Measurements from ENCODE around the gene HAL. TPM values are rescaled to one million over a fixed set of nuclear protein-coding genes. Genes with fewer than 3 reads are reported as not detected.

HAL gene
- polyA plus RNA-seq, 2 of the 4 experiments (the other 2 are of a cell fraction) = 0.22 to 0.43 TPM

- peaks cover 7% of the 10 kb centered on the region; the same call in 1 of the 3 replicates for H3K4me1 ChIP-seq
- H3K9me3 ChIP-seq = no peaks in the 10 kb centered on the region
- no peak for DNase-seq (ENCODE audit: low read depth in 1 of 2, low spot score in 1 of 2)
- ChIA-PET POLR2A (no interaction called here), CTCF (interaction anchor here (1.1 to 2.3 kb wide), 2 partner anchors 17 to 49 kb away, joined by 3 to 7 read pairs; no protein-coding TSS in a partner anchor)
- no peak overlapping the region for H3K27ac ChIP-seq
- WGBS (ENCODE audit: missing lambda C conversion rate) = 90% methylated on average over 2 of the region's 2 CpGs
- no peak overlapping the region for H3K4me3 ChIP-seq
- no peak for FAIRE-seq
- TF ChIP-seq MAFK (IDR thresholded peaks at IDR 0.05; ENCODE audit: partially characterized antibody) (peak; percentile 67), ELK1 (IDR thresholded peaks at IDR 0.05; ENCODE audit: low read depth, low read length) (no peak)
- no peak for ATAC-seq
- no peak overlapping the region for H3K4me2 ChIP-seq
Observed at GRCh38 chr12:95967301-95967700, 28.8 kb downstream of the HAL start.

DNA sequence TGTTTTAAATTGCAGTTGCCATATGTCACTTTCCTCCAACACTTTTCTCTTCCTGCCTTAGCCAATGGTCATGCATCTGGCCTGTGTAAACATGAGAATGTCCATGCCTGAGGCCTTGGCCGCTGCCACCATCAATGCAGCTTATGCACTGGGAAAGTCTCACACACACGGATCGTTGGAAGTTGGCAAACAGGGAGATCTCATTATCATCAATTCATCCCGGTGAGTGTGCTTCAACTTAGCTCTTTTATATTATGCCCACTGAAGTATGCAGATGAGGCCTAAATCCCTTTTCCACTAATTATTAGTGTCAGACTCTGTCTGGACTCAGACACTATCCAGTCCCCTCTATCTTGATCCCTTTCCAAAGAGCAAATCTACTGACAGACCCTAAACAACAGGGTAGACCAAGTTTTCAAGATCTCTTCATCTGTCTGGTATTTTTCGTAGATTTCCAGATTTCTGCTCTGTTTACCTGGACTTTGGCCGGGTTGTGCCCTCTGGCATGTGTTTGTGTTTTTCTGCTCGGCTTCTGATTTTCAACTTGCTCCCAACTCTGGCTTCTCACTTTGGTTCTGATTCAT is 29.8 kb downstream of the HAL start:
- ATAC-seq = no peak
- H3K4me2 ChIP-seq = no peak overlapping the region
- WGBS (ENCODE audit: missing lambda C conversion rate) = 55% methylated on average over 6 of the region's 7 CpGs
- H3K27ac ChIP-seq = no peak overlapping the region
- CTCF ChIA-PET = interaction anchor here (1.5 to 2.3 kb wide), 2 partner anchors 23 to 48 kb away, joined by 6 to 7 read pairs; partner anchors contain the start of genes AMDHD1 and CCDC38
- no peak overlapping the region for H3K4me3 ChIP-seq
- TF ChIP-seq SREBF2 (IDR thresholded peaks at IDR 0.05) = no peak
- TF ChIP-seq MYC (IDR thresholded peaks at IDR 0.05; ENCODE audit: borderline replicate concordance, low read length) = no peak
- TF ChIP-seq CBX8 (IDR thresholded peaks at IDR 0.05) = no peak
- TF ChIP-seq CTCF (IDR thresholded peaks at IDR 0.05) = no peak
- TF ChIP-seq SMC3 (IDR thresholded peaks at IDR 0.05) = no peak
- H3K4me1 ChIP-seq = peaks cover 7% of the 10 kb centered on the region; the same call in 1 of the 3 replicates
- FAIRE-seq = no peak
- DNase-seq (ENCODE audit: low read depth in 1 of 2, low spot score in 1 of 2) = no peak
- H3K9me3 ChIP-seq = no peaks in the 10 kb centered on the region
- POLR2A ChIA-PET = no interaction called here

- no peak for TF ChIP-seq CBX2 (IDR thresholded peaks at IDR 0.05; ENCODE audit: borderline replicate concordance, low read depth)
- TF ChIP-seq CEBPB (IDR thresholded peaks at IDR 0.05) = no peak
- TF ChIP-seq SMC3 (IDR thresholded peaks at IDR 0.05) = no peak
- TF ChIP-seq POLR2AphosphoS2 (conservative IDR thresholded peaks at IDR 0.05; ENCODE audit: low read length) = no peak
- no peak for TF ChIP-seq HOXA7 (CRISPR knock-in tag; IDR thresholded peaks at IDR 0.05)
- no peak for TF ChIP-seq USF2 (IDR thresholded peaks at IDR 0.05)
- TF ChIP-seq MAFK (IDR thresholded peaks at IDR 0.05; ENCODE audit: partially characterized antibody) = no peak
- TF ChIP-seq CTCF (IDR thresholded peaks at IDR 0.05) = peak; percentile 23; the same call in 2 of the 3 replicates
- TF ChIP-seq HEYL (CRISPR knock-in tag; IDR thresholded peaks at IDR 0.05) = no peak
- no peak for TF ChIP-seq HOXB5 (CRISPR knock-in tag; IDR thresholded peaks at IDR 0.05)
- TF ChIP-seq NFE2L2 (conservative IDR thresholded peaks at IDR 0.05; ENCODE audit: low read length) = no peak
- TF ChIP-seq JUNB (IDR thresholded peaks at IDR 0.05) = no peak
- TF ChIP-seq, protein P1, sequence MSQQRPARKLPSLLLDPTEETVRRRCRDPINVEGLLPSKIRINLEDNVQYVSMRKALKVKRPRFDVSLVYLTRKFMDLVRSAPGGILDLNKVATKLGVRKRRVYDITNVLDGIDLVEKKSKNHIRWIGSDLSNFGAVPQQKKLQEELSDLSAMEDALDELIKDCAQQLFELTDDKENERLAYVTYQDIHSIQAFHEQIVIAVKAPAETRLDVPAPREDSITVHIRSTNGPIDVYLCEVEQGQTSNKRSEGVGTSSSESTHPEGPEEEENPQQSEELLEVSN (IDR thresholded peaks at IDR 0.05; ENCODE audit: borderline replicate concordance, low read depth) = no peak
- TF ChIP-seq RFX5 (IDR thresholded peaks at IDR 0.05) = no peak
- no peak for TF ChIP-seq KDM5A (IDR thresholded peaks at IDR 0.05)
- peak; percentile 47 to 66 for TF ChIP-seq RAD21 (conservative IDR thresholded peaks at IDR 0.05 in 1 of 2, IDR thresholded peaks at IDR 0.05 in 1 of 2)
- CTCF ChIA-PET = interaction anchor here (0.7 to 1.8 kb wide), 6 partner anchors 9 to 376 kb away, joined by 3 to 7 read pairs (median 3); no protein-coding TSS in a partner anchor
- peak; percentile 10 to 57 for DNase-seq (ENCODE audit: low read depth in 1 of 2, low spot score in 1 of 2)
Observed at GRCh38 chr12:95963096-95963495, 33.0 kb downstream of the HAL start.

More at GRCh38 chr12:95963096-95963495, 33.0 kb downstream of the HAL start:
- 60% methylated on average over 2 of the region's 2 CpGs for WGBS (ENCODE audit: missing lambda C conversion rate)
- POLR2A ChIA-PET = interaction anchor here (0.5 kb wide), 1 partner anchor 71 kb away, joined by 5 read pairs; no protein-coding TSS in a partner anchor
- no peak overlapping the region for H3K27ac ChIP-seq
- no peak overlapping the region for H3K4me3 ChIP-seq
- no peak overlapping the region for H3K4me2 ChIP-seq
- H3K9me3 ChIP-seq = no peaks in the 10 kb centered on the region
- FAIRE-seq (no peak), ATAC-seq (peak; percentile 82 to 86; a peak in 5 of 6 replicates)
- H3K4me1 ChIP-seq = peaks cover 7% of the 10 kb centered on the region; the same call in 1 of the 3 replicates

All from A549 (cell line).